Umbilical cord (tissue), 2 donors: ENCODE results near the gene C15orf61. TPM values are rescaled to one million over a fixed set of nuclear protein-coding genes. Genes with fewer than 3 reads are reported as not detected.

Experiments
- DNase-seq: peaks from one replicate; pipeline ENCODE4 v3.0.0-alpha.2; 2015; ENCODE audit warnings: low spot score
- total RNA-seq: library from RNA; depleted of rRNA; stranded (reverse); fragments of >200 nt; gene quantifications from one replicate; pipeline ENCODE4 v1.2.3, GENCODE V29; 2014; ENCODE audit warnings: low replicate concordance; ENCODE audit not compliant: insufficient read depth

C15orf61 gene
- total RNA-seq, 1 donor from 2014 or later = 10.1 TPM

- peak; percentile 44 for DNase-seq
These were observed 28.8 kb downstream of the C15orf61 start for GRCh38 chr15:67549736-67550135.

GRCh38 chr15:67550522-67550921 lies 29.6 kb downstream of the C15orf61 start:
- DNase-seq = no peak

GRCh38 chr15:67551207-67551743 lies 30.3 kb downstream of the C15orf61 start:
- no peak for DNase-seq

- DNase-seq = no peak
These were observed 33.6 kb downstream of the C15orf61 start for GRCh38 chr15:67554580-67554979.

- DNase-seq = no peak
These were observed 36.1 kb downstream of the C15orf61 start for GRCh38 chr15:67556976-67557570.

DNA sequence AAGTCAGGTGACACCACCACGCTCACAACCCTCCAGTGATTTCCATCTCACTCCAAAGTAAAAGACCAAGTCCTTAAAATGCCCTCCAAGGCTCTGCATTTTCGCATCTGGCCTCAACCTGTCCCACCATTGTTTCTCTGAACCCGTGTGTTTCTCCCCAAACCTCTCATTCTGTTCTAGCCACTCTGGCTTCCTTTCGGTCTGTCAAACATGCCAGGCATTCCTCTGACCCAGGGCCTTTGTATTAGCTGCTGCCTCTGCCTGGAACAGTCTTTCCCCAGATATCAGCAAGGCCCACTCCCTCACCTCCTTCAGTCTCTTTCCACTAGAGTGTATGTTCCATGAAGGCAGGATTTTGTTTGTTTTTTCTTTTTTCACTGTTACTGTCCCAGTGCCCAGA lies 37.6 kb downstream of the C15orf61 start:
- no peak for DNase-seq

- no peak for DNase-seq
These were observed 38.2 kb downstream of the C15orf61 start for GRCh38 chr15:67559158-67559557.

GRCh38 chr15:67559576-67559975 lies 38.6 kb downstream of the C15orf61 start:
- DNase-seq = no peak

- DNase-seq = peak; percentile 22
These were observed 39.4 kb downstream of the C15orf61 start for GRCh38 chr15:67560320-67560719.

- no peak for DNase-seq
These were observed 42.2 kb downstream of the C15orf61 start for GRCh38 chr15:67563092-67563491.

DNA sequence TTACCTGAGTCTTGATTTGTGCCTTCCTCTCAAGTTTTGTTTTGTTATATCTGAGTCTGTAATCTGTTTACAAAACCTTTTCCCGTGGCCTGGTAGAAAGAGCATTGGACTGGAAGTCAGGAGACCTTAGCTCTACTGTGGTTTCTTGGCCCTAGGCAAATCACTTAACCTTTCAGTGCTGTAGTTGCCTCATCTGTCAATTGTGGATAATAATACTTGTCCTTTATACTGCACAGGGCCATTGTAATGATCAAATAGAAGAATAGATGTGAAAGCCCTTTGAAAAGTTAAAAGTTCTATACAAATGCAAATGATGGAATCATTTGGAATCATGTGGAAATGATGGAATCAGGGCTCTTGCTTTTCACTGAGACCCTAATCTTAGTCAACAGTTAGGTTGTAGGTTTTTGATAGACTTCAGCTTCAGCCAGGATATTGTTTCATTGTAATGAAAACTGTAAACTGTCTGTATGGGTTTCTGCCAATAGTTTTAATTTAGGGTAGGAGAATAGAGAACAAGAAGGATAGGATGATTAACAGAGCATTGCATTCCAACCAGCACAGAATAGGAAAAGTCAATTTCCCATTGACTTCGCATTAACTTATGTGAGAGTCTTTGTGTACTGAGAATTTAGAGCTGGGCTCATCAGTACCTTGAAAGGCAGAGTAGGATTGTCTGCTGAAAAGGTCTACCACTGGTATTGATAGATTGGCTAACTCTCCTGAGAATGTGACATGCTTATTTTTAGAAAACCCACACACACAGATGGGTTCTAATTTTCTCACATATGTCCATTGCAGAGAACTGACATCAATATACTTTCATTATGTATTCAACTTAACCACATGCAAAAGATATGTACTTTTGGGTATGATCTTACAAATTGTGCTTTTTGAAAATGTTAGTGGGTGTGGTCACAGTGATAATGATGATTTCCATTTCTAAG lies 43.4 kb downstream of the C15orf61 start:
- no peak for DNase-seq

DNA sequence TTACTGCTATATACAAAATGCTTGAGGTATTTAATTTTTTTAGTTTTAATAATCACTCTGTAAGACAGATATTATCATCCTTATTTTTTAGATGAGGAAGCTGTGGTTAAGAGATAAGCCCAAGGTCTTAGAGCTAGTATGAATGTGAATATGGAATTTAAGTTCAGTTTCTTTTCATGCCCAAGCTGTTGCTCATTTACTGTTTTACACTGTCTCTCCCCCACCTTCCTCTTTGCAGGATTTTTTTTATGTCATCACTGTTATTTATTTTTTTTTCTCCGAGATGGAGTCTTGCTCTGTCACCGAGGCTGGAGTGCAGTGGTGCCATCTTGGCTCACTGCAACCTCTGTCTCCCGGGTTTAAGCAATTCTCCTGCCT lies 44.0 kb downstream of the C15orf61 start:
- DNase-seq = no peak

DNA sequence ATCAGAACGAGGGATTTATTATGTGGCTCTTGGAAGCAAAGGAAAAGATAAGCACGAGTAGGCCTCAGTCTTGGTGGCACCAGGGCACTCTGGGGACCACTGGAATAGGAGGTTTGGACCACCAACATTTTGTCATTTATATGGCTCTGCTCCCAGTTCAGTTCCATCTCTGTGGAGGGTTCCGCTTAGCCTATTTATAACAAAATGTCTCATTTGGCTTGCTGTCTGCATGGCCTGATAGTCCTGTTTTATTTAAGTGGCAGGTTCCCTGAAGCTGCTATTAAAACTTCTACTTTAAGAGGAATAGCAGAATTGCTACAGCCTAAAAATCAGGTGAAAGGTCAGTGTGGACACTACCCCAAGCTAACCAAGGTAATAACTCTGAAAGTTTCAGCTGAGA lies 48.7 kb downstream of the C15orf61 start:
- no peak for DNase-seq

DNA sequence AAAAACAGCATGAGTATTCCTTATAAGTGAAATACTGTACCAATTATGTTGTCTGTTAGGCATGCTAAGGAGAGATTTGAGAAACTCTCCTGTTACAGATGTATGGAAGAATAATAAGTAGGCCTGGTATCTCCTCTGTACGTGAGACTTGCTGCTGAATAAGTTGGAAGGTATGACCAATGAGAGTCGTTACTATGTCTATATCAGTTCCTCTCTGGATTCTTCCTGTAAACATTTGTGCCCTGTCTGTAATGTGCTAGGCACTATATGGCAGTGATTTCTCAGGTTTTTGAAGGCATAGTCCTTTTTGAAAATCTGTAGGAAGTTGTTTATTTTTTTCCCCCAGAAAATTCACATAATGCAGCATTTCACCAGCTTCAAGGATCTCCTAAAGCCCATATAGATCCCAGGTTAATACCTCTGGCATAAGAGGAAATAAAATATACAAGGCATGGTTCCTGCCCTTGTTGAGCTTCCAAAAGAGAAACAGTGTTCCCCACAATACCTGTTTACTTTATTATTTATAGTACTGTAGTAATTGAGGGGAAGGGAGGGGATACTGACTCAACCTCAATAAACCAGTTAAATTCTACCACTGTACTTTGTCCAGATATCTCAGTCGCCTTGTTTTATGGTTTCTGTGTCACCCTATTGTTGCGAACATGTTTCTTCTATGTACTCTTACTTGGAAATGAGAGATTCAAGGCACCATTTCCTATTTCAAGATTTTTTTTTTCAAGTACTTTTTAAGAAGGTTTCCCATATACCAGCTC lies 50.1 kb downstream of the C15orf61 start:
- DNase-seq = no peak

DNA sequence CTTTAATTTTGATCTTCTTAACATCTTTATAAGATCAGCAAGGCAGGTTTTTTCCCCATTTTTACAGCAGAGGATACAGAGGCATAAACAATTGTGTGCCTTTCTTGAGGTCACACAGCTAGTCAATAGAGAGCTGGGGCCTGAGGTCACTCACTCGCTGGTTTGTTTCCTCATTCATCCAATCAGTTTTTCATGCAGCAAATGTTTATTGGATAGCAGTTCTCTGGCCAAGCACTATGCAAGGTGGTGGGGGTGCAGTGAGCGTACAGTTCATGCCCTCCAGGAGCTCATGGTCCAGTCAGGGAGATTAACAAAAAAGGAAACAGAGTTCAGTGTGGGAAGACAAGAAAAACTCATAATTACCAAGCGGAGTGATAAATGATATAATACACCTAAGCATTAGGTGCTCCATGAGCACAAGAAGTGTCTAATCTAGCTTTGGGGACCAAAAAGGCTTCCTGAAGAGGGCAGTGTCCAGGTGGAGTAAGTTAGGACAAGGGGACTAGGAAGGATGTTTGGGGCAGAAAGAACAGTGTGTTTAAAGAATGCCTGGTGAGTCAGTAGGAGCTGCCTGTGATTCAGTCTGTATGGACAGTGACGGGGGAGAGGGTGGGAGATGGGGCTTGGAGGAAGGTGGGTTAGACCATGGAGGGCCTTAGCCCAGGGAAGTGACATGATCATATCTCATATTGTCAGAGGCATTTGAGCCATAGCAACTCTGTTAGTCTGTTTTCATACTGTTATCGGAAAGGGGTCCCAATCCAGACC lies 50.9 kb downstream of the C15orf61 start:
- no peak for DNase-seq

GRCh38 chr15:67573194-67573593 lies 52.3 kb downstream of the C15orf61 start:
- DNase-seq = no peak

GRCh38 chr15:67575039-67575502 lies 54.1 kb downstream of the C15orf61 start:
- no peak for DNase-seq

DNA sequence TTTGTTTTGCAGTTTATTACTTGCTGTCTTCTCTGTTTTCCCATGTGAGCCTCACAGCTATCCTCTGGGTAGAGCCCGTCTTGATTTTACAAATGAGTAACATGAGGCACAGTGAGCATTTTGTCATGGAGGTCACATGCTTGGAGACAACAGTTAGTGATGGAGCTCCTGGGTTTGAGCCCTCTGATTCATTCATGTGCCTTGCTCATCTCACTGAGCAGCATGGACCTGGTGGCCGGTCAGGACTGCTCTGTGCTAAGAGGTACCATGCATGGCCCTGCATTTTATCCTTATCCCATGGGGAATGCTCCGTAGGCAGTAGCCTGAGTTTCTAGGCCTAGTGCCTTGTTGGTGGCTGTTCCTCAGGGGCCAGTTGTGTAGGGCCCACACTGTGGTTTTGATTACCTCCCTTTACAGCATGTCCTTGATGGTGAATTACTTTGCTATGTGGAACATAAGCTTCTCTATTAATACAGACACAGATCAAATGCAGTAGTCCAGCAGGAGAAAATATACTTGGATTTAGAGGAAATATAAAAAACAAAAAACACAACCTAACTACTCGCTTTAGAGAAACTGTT lies 57.2 kb downstream of the C15orf61 start:
- no peak for DNase-seq

GRCh38 chr15:67579164-67579563 lies 58.2 kb downstream of the C15orf61 start:
- no peak for DNase-seq
